ENCODE data around the gene SLC6A11. TPM values are rescaled to one million over a fixed set of nuclear protein-coding genes. Genes with fewer than 3 reads are reported as not detected.

Gene SLC6A11
- total RNA-seq, 6 donors from 2014 or later: 0.07 TPM; not detected in 5

DNA sequence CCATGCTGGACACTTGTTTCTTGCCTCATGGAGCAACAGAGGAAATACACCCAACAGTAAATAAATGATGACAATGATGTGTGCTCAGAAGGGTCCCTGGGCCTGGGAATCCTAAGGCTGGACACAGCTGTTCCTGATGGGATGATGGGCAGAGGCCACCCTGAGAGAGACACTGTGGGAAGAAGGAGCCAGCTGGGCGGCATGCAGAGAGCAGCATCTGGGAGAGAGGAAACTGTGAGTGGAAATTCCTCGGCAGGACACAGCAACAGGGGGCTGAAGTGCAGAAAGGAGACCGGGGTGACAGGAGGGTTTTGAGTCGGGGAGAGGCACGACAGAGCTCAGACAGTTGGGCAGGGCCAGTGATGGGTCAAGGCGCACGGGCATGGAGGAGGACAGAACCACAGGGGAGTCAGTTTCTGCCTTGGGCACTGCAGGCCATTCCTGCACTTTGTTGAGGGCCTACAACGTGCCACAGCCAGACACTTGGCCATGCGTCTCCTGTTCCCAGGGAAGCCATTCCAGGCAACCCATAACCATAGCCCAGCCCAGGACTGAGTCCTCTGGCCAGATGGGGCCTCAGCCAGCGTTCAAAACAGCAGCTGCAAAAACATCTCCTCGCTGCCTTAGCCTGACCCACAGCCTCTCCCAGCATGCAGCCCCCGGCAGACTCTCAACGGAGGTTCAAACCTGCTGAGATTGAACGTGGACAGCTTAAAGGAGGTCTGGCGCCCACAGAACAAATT, 139.9 kb downstream of the SLC6A11 start:
- WGBS, 2 donors: 79% methylated on average over 7 to 15 of the region's 15 CpGs
- Histone ChIP-seq H3K27me3 (no peaks in the 10 kb centered on the region), H3K36me3 (no peaks in the 10 kb centered on the region), H3K27ac (peak overlapping the region in 1 of 4 donors; percentile 9), H3K9me3 (no peaks in the 10 kb centered on the region), H3K4me1 (peaks cover 10 to 24% (median 15%) of the 10 kb centered on the region in 4 donors), H3K4me3 (no peak overlapping the region)
- peak in 1 of 2 donors; percentile 42 for ATAC-seq (ENCODE audit: low FRiP score in 2 of 2)
- TF ChIP-seq EP300 (IDR thresholded peaks at IDR 0.05): no peak
- TF ChIP-seq, protein P1, sequence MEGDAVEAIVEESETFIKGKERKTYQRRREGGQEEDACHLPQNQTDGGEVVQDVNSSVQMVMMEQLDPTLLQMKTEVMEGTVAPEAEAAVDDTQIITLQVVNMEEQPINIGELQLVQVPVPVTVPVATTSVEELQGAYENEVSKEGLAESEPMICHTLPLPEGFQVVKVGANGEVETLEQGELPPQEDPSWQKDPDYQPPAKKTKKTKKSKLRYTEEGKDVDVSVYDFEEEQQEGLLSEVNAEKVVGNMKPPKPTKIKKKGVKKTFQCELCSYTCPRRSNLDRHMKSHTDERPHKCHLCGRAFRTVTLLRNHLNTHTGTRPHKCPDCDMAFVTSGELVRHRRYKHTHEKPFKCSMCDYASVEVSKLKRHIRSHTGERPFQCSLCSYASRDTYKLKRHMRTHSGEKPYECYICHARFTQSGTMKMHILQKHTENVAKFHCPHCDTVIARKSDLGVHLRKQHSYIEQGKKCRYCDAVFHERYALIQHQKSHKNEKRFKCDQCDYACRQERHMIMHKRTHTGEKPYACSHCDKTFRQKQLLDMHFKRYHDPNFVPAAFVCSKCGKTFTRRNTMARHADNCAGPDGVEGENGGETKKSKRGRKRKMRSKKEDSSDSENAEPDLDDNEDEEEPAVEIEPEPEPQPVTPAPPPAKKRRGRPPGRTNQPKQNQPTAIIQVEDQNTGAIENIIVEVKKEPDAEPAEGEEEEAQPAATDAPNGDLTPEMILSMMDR (IDR thresholded peaks at IDR 0.05): no peak
- TF ChIP-seq POLR2A (IDR thresholded peaks at IDR 0.05): no peak
- no peak for TF ChIP-seq POLR2AphosphoS5 (IDR thresholded peaks at IDR 0.05)
- DNase-seq: no peak

DNA sequence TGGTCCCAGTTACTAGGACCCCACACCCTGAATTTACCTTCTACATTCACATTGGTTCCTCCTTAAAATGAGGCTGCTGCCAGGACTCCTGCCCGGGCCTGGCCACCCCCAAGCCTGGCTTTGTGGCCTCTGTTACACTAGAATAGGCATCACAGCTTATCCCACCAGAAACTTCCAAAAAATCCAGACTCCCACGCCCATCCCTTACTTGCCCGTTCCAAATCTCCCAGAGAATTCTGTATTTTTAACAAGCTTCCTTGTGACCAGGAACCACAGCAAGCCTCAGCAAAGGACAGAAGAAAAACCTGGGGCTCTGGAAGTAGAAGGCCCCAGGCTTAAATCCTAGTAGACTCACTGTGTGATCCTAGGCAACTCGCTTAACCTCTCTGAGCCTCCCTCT, 140.5 kb downstream of the SLC6A11 start:
- WGBS, 2 donors: 80 to 84% methylated on average over 4 of the region's 4 CpGs
- H3K27ac ChIP-seq: peak overlapping the region in 1 of 4 donors; percentile 9
- ATAC-seq (ENCODE audit: low FRiP score in 2 of 2): no peak

DNA sequence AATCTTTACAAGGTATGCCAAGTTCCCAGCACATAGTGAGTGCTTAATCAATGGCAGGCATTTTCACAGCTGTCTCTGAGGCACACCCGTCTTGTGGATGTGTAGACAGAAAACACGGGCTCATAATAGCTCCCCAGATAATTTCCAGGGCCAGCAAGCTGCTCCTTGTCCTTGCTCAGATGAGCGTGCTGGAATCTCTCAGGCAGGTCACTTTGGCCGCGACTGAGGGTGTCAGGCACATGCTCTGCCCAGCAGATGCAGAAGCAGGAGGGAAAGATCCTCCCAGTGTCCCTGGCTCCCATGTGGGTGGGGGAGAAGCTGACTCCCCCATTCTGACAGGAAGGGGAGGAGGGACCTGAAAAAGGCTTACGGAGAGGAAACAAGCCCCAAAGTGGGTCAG, 141.0 kb downstream of the SLC6A11 start:
- Histone ChIP-seq H3K4me3 (no peak overlapping the region), H3K36me3 (no peaks in the 10 kb centered on the region), H3K9me3 (no peaks in the 10 kb centered on the region), H3K27ac (no peak overlapping the region), H3K27me3 (no peaks in the 10 kb centered on the region), H3K4me1 (peaks cover 10 to 24% (median 15%) of the 10 kb centered on the region in 4 donors)
- WGBS, 2 donors: 66 to 76% methylated on average over 6 of the region's 6 CpGs
- peak in 1 of 2 donors; percentile 20 for ATAC-seq (ENCODE audit: low FRiP score in 2 of 2)
- no peak for DNase-seq
- TF ChIP-seq EP300 (IDR thresholded peaks at IDR 0.05) (no peak), POLR2A (IDR thresholded peaks at IDR 0.05) (no peak), POLR2AphosphoS5 (IDR thresholded peaks at IDR 0.05) (no peak)
- TF ChIP-seq, protein P1 (IDR thresholded peaks at IDR 0.05): no peak

More for the DNA sequence above, 140.5 kb downstream of the SLC6A11 start:
- DNase-seq: no peak
- no peaks in the 10 kb centered on the region for H3K36me3 ChIP-seq
- no peak overlapping the region for H3K4me3 ChIP-seq
- H3K9me3 ChIP-seq: no peaks in the 10 kb centered on the region
- H3K27me3 ChIP-seq: no peaks in the 10 kb centered on the region
- H3K4me1 ChIP-seq: peaks cover 10 to 24% (median 15%) of the 10 kb centered on the region in 4 donors
- TF ChIP-seq EP300 (IDR thresholded peaks at IDR 0.05) (no peak), POLR2A (IDR thresholded peaks at IDR 0.05) (no peak), POLR2AphosphoS5 (IDR thresholded peaks at IDR 0.05) (no peak)
- TF ChIP-seq, protein P1 (IDR thresholded peaks at IDR 0.05): no peak

DNA sequence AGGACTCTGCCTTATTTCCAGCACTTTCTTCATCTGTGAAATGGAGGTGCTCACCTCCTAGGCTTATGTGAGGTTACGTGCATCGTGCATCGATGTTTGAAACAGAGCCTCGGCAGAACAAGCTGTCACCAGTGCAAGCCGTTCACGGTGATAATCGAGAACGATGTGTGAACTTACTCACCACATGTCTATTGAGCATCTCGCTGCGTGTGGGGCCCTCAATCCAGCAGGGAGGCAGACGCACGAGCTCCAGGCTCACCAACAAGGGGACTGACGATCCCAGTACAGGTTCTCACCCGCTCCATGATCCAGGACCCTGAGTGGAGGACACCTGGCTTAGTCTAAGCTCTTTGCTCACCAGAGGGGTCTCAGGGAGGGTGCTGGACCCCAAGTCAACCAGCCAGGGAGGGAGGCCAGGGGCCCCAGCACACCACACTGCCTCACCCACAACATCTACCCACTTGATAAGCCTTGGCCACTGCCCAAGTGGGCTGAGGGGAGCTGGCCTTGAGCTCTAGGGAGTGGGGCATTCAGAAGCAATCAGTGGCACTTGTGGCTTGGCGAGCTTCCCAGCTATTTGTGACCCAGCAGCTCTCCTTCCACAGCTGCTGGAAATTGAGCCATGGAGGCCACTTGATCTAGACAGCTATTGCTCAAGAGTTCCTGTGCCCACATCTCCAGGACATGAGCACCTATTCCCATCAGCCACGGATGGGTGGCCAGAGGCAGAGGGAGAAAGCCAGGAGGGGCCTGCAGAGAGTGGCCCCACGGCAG, 142.1 kb downstream of the SLC6A11 start:
- ATAC-seq (ENCODE audit: low FRiP score in 2 of 2): peak; percentile 25 to 81
- TF ChIP-seq POLR2A (IDR thresholded peaks at IDR 0.05) (no peak), POLR2AphosphoS5 (IDR thresholded peaks at IDR 0.05) (peak; percentile 53 to 74), EP300 (IDR thresholded peaks at IDR 0.05) (peak in 3 of 4 donors; percentile 40 to 96 (median 74))
- TF ChIP-seq, protein P1 (IDR thresholded peaks at IDR 0.05): no peak
- Histone ChIP-seq H3K4me3 (no peak overlapping the region), H3K27me3 (no peaks in the 10 kb centered on the region), H3K36me3 (no peaks in the 10 kb centered on the region), H3K4me1 (peaks cover 10 to 24% (median 15%) of the 10 kb centered on the region in 4 donors), H3K9me3 (no peaks in the 10 kb centered on the region), H3K27ac (peak overlapping the region in 3 of 4 donors; percentile 34 to 58 (median 49))
- peak in 1 of 2 donors; percentile 96 for DNase-seq
- WGBS, 2 donors: 60 to 76% methylated on average over 8 to 17 of the region's 17 CpGs

Measured in upper lobe of left lung (tissue), 6 donors.